H1 (cell line): Measurements from ENCODE around the gene DKK3. TPM values are rescaled to one million over a fixed set of nuclear protein-coding genes. Genes with fewer than 3 reads are reported as not detected.

ENCODE experiments used
- CEBPB ChIP-seq: IDR thresholded peaks from 2 replicates; pipeline ENCODE4 v1.6.1; 2012; ENCODE audit warnings: low read depth, low read length
- CHD2 ChIP-seq: IDR thresholded peaks from 2 replicates; pipeline ENCODE4 v1.6.1; 2012; ENCODE audit warnings: low read length, improper control_type of control experiment
- CHD7 ChIP-seq: fragments of 300-600 bp; sonication (generic); IDR thresholded peaks from 2 replicates; pipeline ENCODE4 v1.7.1; 2012; ENCODE audit warnings: low read length, moderate library complexity, mild to moderate bottlenecking, inconsistent platforms; ENCODE audit not compliant: insufficient replicate concordance
- FOSL1 ChIP-seq: IDR thresholded peaks from 2 replicates; pipeline ENCODE4 v1.6.1; 2011; ENCODE audit warnings: mild to moderate bottlenecking, low read depth, low read length, moderate library complexity; ENCODE audit not compliant: insufficient read depth
- KDM5A ChIP-seq: fragments of 200-600 bp; IDR thresholded peaks from 2 replicates; pipeline ENCODE4 v1.7.1; 2012; ENCODE audit warnings: mild to moderate bottlenecking, low read length, inconsistent platforms, mixed read lengths
- SIN3A ChIP-seq, 2 experiments: IDR thresholded peaks in 1 of 2; conservative IDR thresholded peaks in 1 of 2; 2 replicates each; pipeline ENCODE4 v1.6.1; 2011 to 2012; ENCODE audit warnings: low read length in 2 of 2, improper control_type of control experiment in 1 of 2, low read depth in 1 of 2, mild to moderate bottlenecking in 1 of 2
- USF2 ChIP-seq: IDR thresholded peaks from 2 replicates; pipeline ENCODE4 v1.6.1; 2011; ENCODE audit warnings: low read length, improper control_type of control experiment
- polyA plus RNA-seq, 7 experiments: library from polyadenylated mRNA; depleted of rRNA in 3 of 7; stranded (reverse) in 5 of 7; unstranded in 2 of 7; fragments of >200 nt in 5 of 7; fragments of 200-250 nt in 2 of 7; gene quantifications; 1 replicate in 5 of 7; 2 replicates in 1 of 7; 4 replicates in 1 of 7; pipeline versions ENCODE4 v1.2.1 to v1.2.3, GENCODE V29; 2011 to 2013; ENCODE audit warnings: missing spikeins in 2 of 7, mixed read lengths in 2 of 7
- total RNA-seq: library from RNA; stranded (reverse); fragmentation: NEBNext Ultra II Directional; extraction: Animal tissue kit (Norgen Biotek cat#: 25700); gene quantifications from 2 replicates; pipeline ENCODE4 v1.2.1, GENCODE V29; 2021

The DKK3 gene
- total and polyA plus RNA-seq, 2 of the 8 experiments (the other 6 are each of a cell fraction or from before 2014, with no cell fraction given) = 30.0 to 40.1 TPM

GRCh38 chr11:12001186-12001585 is 7.2 kb downstream of the DKK3 start (continued):
- TF ChIP-seq CHD7 (no peak), USF2 (no peak), SIN3A (conservative IDR thresholded peaks at IDR 0.05 in 1 of 2, IDR thresholded peaks at IDR 0.05 in 1 of 2; ENCODE audit: low read depth in 1 of 2, low read length in 2 of 2) (no peak), KDM5A (no peak), CEBPB (no peak), FOSL1 (no peak), CHD2 (no peak)
- TF ChIP-seq, all 59 proteins: peak for 0
